Gastroesophageal sphincter (tissue), 3 donors: ENCODE results near the gene CBFA2T2.

Experiments
- CTCF ChIP-seq, 4 experiments: fragments of 200-600 bp in 2 of 4; fragments of 450-650 bp in 2 of 4; sonication (generic) in 1 of 4; IDR thresholded peaks; one replicate each; pipeline ENCODE4 v1.5.1; 2017 to 2019; ENCODE audit warnings: antibody characterized with exemption in 4 of 4, mild to moderate bottlenecking in 2 of 4, moderate library complexity in 2 of 4
- POLR2A ChIP-seq, 2 donors: fragments of 450-650 bp; IDR thresholded peaks; one replicate each; pipeline ENCODE4 v1.6.1; 2017; ENCODE audit warnings: antibody characterized with exemption in 2 of 2, mild to moderate bottlenecking in 2 of 2, moderate library complexity in 1 of 2
- POLR2AphosphoS5 ChIP-seq: sonication (generic); formaldehyde crosslinking; IDR thresholded peaks from one replicate; pipeline ENCODE4 v1.6.1; 2017; ENCODE audit warnings: antibody characterized with exemption

- TF ChIP-seq CTCF (IDR thresholded peaks at IDR 0.05) (no peak), POLR2A (IDR thresholded peaks at IDR 0.05) (no peak), POLR2AphosphoS5 (no peak)
Measured at GRCh38 chr20:33671573-33672288, 181.8 kb downstream of the CBFA2T2 start.
